Esophagus squamous epithelium (tissue), 4 donors: ENCODE data around the gene CRYBB1.

Source experiments
- POLR2A ChIP-seq, 4 donors: fragments of 450-650 bp; IDR thresholded peaks; one replicate each; pipeline ENCODE4 v1.6.1; 2017; ENCODE audit warnings: antibody characterized with exemption in 4 of 4, mild to moderate bottlenecking in 4 of 4, moderate library complexity in 3 of 4
- TF ChIP-seq, protein P1 (sequence below), 6 experiments: fragments of 450-650 bp in 4 of 6; fragments of 200-600 bp in 2 of 6; sonication (generic) in 2 of 6; IDR thresholded peaks; one replicate each; pipeline ENCODE4 v1.5.1; 2016 to 2019; ENCODE audit warnings: antibody characterized with exemption in 6 of 6, mild to moderate bottlenecking in 4 of 6, moderate library complexity in 4 of 6

DNA sequence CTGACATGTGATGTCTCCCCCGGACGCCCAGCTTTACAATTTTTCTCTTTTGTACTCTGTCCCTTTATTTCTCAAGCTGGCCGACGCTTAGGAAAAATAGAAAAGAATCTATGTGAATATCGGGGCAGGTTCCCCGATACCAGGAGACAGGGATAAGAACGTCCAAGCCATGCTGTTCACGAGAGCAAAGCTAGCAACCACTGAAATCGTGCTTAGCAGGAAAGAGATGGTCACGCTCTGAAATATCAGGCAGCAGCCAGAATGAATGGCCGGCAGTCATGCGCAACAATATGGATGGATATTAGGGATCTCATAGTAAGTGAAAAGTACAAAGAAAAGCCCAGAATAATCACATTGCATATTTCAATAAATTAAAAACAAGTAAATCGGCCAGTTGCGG, 3.5 kb downstream of the CRYBB1 start:
- TF ChIP-seq, protein P1, sequence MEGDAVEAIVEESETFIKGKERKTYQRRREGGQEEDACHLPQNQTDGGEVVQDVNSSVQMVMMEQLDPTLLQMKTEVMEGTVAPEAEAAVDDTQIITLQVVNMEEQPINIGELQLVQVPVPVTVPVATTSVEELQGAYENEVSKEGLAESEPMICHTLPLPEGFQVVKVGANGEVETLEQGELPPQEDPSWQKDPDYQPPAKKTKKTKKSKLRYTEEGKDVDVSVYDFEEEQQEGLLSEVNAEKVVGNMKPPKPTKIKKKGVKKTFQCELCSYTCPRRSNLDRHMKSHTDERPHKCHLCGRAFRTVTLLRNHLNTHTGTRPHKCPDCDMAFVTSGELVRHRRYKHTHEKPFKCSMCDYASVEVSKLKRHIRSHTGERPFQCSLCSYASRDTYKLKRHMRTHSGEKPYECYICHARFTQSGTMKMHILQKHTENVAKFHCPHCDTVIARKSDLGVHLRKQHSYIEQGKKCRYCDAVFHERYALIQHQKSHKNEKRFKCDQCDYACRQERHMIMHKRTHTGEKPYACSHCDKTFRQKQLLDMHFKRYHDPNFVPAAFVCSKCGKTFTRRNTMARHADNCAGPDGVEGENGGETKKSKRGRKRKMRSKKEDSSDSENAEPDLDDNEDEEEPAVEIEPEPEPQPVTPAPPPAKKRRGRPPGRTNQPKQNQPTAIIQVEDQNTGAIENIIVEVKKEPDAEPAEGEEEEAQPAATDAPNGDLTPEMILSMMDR (IDR thresholded peaks at IDR 0.05), result no peak
- TF ChIP-seq POLR2A (IDR thresholded peaks at IDR 0.05), result no peak
